GM12801 (cell line): ENCODE results near the gene HOXD11.

Experiments
- TF ChIP-seq, protein P1 (sequence below): IDR thresholded peaks from one replicate; pipeline ENCODE4 v1.5.1; 2011; ENCODE audit warnings: control low read depth; ENCODE audit not compliant: insufficient read length; ENCODE audit errors: extremely low read depth

The HOXD11 gene

DNA sequence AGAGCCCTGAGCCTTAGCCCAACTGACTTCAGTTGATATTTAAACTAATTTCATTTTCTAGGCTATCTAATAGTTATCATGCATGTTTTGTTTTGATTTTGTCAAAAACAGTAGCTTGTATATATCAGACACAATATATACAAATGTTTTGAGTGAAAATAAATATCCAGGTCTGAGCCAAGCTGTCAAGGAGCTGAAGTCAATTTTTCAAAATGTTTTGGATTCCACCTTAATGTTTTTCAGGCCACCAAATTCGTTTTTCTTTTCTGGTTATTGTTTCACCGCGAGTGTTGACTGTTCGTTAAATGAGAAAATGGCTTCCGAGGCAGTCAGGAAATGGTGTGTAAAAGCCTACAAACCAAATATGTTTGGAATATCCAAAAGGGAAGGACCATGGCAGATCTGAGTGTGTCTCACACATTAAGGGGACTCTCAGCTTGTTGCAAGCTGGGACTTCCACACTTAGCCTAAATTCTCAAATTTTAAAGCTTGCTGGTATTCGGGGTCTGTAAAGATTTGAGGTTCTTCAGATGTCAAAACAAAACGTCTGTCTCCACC lies 4.7 kb upstream of the HOXD11 start:
- TF ChIP-seq, protein P1, sequence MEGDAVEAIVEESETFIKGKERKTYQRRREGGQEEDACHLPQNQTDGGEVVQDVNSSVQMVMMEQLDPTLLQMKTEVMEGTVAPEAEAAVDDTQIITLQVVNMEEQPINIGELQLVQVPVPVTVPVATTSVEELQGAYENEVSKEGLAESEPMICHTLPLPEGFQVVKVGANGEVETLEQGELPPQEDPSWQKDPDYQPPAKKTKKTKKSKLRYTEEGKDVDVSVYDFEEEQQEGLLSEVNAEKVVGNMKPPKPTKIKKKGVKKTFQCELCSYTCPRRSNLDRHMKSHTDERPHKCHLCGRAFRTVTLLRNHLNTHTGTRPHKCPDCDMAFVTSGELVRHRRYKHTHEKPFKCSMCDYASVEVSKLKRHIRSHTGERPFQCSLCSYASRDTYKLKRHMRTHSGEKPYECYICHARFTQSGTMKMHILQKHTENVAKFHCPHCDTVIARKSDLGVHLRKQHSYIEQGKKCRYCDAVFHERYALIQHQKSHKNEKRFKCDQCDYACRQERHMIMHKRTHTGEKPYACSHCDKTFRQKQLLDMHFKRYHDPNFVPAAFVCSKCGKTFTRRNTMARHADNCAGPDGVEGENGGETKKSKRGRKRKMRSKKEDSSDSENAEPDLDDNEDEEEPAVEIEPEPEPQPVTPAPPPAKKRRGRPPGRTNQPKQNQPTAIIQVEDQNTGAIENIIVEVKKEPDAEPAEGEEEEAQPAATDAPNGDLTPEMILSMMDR, result no peak

DNA sequence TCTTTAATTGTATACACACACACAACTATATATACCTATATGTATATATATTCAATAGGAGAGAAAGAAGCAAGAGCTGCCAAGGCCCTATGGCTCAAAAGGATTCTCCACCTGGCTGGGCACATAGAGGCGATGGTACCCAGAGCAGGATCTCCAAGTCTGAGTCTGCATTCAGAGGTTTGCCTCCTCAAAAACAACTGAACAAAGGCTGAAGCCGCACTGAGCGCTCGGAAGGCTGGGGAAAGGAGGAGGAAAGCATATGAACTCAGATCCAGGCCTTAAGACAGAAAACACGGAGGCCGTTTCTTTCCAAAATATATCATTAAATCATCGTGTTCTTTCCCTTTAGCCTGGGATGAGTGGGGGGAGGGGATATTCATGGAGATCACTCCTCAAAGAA lies 3.9 kb upstream of the HOXD11 start:
- TF ChIP-seq, protein P1, result no peak

DNA sequence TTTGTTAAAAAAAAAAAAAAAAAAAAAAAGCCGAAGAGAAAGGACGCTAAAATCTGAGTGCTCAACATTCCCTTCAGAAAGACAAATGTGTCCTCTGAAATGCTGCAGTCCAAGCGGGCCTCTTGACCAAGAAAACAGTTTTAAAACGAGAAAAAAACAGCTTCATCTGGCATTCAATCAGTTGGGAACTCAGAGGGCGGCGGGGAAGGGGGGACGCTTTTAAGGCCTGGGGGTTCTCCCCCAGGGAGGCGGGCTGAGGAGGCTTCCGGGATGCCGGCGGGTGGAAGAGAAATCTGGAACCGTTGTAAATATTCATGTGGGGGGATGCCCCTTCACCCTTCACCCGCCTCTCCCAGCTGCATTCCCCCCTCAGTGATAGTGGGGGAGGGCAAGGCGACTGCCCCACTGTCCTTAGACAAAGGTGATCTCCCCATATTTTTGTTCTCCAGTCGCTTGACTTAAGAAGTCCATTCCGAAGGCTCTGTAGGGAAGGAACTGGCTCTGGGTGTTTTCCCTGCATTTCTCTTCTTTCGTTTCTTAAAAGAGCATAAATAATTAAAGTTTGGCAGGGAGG lies 3.3 kb upstream of the HOXD11 start:
- TF ChIP-seq, protein P1, result no peak

DNA sequence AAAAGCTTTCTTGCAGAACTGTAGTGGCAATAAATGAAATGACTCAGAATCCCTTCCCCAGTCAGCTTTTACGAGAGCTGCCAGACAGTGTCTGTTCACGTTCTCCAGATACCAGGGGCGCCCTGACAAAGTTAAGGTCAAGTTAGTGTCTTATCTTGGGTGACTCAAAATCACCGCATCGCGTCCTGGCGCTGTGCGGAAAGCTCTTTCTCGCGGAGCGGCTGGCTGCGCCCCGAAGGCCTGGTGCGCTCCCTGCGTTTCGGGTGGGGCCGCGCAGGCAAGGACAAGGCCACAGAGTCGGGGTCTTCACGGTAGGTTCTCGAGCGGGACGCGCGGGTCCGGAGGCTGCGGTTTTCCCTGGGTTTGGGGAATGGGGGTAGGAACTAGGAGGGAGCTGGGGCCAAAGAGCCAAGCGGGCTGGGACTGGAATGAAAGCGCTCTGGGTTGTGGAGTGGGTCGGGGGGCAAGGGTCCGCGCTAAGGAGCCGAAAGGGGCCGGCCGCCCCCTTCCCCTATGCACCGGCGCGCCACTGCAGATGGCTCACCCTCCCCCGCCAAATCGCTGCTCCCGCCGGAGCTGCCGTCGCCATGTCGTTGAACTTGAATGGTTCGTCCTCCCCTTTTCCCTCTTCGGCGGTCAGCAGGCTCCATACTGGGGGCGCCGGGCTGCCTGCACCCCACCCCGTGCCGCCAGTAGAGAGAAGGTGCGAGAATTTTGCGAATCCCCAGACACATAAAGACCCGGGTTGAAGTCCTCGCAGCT lies 2.6 kb upstream of the HOXD11 start:
- TF ChIP-seq, protein P1, result no peak

DNA sequence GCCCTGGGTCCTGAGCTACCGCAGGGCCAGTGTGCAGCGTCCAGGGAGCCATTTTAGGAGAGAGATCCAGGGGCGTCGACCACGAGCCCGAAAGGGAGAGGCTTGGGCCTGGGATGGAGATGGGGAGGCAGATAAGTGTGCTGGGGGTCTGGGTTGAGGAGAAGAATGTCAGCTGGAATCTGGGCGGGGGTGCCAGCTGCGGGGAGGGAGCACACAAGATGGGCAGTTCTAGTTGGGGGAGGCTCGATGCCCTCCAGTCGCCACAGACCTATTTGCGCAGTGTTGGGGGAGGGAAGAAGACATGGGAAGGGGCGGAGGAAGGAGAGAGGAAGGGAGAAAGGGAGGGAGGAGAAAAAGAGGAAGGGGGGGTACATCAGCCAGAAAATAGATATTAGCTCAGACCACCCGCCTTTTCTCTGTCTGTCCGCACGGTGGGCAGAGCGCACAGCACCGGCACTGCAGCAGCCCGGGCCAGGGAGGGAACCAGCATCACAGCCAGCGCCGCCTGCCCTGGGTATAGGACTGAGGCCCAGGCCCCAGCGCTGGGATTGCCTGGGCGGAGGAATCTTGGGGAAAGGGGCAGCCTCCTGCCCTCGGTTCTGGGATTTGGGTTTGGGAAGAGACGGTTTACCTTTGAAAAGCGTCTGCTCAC lies 1.9 kb upstream of the HOXD11 start:
- TF ChIP-seq, protein P1, result no peak

DNA sequence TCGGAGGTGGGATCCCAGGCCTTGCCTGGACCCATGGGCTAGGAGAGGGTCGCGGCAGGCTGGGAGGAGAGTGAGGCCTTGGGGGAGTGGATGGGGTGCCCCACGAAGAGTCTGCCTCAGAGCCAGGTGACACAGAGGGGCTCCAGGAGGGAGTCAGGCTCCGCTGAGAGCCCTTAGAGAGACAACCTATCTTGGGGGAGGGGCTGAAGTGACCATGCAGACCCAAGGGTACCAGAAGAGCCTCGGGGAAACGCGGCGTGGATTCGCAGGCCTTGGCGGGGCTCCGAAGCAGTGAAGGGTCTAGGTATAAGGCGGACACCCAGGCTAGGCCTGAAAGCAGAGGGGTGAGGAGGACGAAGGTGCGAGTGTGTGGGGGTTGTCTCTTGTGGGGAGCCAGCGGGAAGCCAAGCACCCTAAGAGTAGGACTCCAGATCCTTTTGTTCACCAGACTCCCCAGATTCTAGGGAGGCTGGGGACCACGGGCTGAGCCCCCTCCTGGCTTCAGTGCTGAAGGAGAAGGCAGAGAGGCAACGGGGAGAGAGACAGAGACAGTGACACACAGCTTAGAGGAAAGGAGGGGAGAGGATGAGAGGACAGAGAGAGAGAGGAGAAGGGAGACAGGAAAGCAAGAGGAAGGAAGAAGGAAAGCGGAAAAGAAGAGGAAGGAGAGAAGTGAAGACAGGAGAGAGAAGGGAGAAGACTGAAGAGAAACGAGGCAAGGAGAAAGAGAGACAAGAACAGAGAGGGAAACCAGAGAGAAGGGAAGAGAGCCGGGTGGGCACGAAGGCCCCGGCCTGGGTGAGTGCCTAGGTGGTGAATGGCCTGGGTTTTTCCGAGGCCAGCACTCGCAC lies 1.1 kb upstream of the HOXD11 start:
- TF ChIP-seq, protein P1, result no peak
